HAP-1 (cell line): ENCODE results near the gene TMEM191B.
A peak's percentile ranks its signal among the peaks of the same experiment; 100 is the strongest.
"Not testable (repeated sequence)": the region's sequence is repeated elsewhere in the genome, so short reads cannot be mapped to it uniquely, and the experiment has no call there.

Experiments
- DNase-seq, 2 experiments: peaks; one replicate each; pipeline ENCODE4 v3.0.0-alpha.2; 2016 to 2020; ENCODE audit warnings: low spot score in 2 of 2
- H3K27me3 ChIP-seq: fragments of 250-450 bp; sonication (Bioruptor Pico); 2 replicates; pipeline ENCODE4 v1.5.1; 2020; ENCODE audit warnings: low read depth, mild to moderate bottlenecking, moderate library complexity
- H3K36me3 ChIP-seq: fragments of 250-450 bp; sonication (Bioruptor Pico); replicated peaks from 2 replicates; pipeline ENCODE4 v1.5.1; 2020; ENCODE audit warnings: mild to moderate bottlenecking
- H3K4me1 ChIP-seq: fragments of 250-450 bp; sonication (Bioruptor Pico); 2 replicates; pipeline ENCODE4 v1.5.1; 2020; ENCODE audit warnings: mild to moderate bottlenecking
- H3K4me3 ChIP-seq: fragments of 250-450 bp; sonication (Bioruptor Pico); 2 replicates; pipeline ENCODE4 v1.5.1; 2020; ENCODE audit warnings: mild to moderate bottlenecking, moderate library complexity
- H3K9me3 ChIP-seq: fragments of 250-450 bp; sonication (Bioruptor Pico); 2 replicates; pipeline ENCODE4 v1.5.1; 2020; ENCODE audit warnings: mild to moderate bottlenecking, moderate library complexity
- in situ Hi-C: fragments of 300-500 bp; cut with MboI; formaldehyde crosslinking; loops from 3 replicates; pipeline ENCODE4 v1.14.3; 2020; ENCODE audit warnings: low sequenced_read_pairs, inconsistent platforms, mixed read lengths

Gene TMEM191B

GRCh38 chr22:18543400-18543799 lies 15.8 kb downstream of the TMEM191B start:
- H3K9me3 ChIP-seq, H3K27me3 ChIP-seq, DNase-seq, in situ Hi-C loops, H3K36me3 ChIP-seq, H3K4me1 ChIP-seq, H3K4me3 ChIP-seq: not testable (repeated sequence)

- H3K9me3 ChIP-seq, H3K4me1 ChIP-seq, H3K4me3 ChIP-seq, H3K36me3 ChIP-seq, H3K27me3 ChIP-seq, in situ Hi-C loops, DNase-seq: not testable (repeated sequence)
These were observed 17.0 kb downstream of the TMEM191B start for GRCh38 chr22:18544615-18545014.

GRCh38 chr22:18549458-18550179 lies 22.0 kb downstream of the TMEM191B start:
- in situ Hi-C loops, H3K36me3 ChIP-seq, H3K9me3 ChIP-seq, H3K4me3 ChIP-seq, H3K27me3 ChIP-seq, H3K4me1 ChIP-seq: not testable (repeated sequence)
- DNase-seq = peak in 1 of 2 experiments; percentile 1

GRCh38 chr22:18551046-18551445 lies 23.4 kb downstream of the TMEM191B start:
- H3K36me3 ChIP-seq, H3K27me3 ChIP-seq, DNase-seq, in situ Hi-C loops, H3K9me3 ChIP-seq, H3K4me1 ChIP-seq, H3K4me3 ChIP-seq: not testable (repeated sequence)

- H3K36me3 ChIP-seq, H3K4me3 ChIP-seq, H3K9me3 ChIP-seq, in situ Hi-C loops, H3K4me1 ChIP-seq, H3K27me3 ChIP-seq, DNase-seq: not testable (repeated sequence)
These were observed 25.4 kb downstream of the TMEM191B start for GRCh38 chr22:18552839-18553597.

- in situ Hi-C loops, DNase-seq, H3K9me3 ChIP-seq: not testable (repeated sequence)
These were observed 27.0 kb downstream of the TMEM191B start for GRCh38 chr22:18554280-18555256.

GRCh38 chr22:18558516-18558915 lies 30.9 kb downstream of the TMEM191B start:
- H3K36me3 ChIP-seq, DNase-seq, H3K27me3 ChIP-seq, in situ Hi-C loops, H3K9me3 ChIP-seq, H3K4me1 ChIP-seq, H3K4me3 ChIP-seq: not testable (repeated sequence)

More at GRCh38 chr22:18554280-18555256, 27.0 kb downstream of the TMEM191B start:
- H3K27me3 ChIP-seq, H3K36me3 ChIP-seq, H3K4me1 ChIP-seq, H3K4me3 ChIP-seq: not testable (repeated sequence)

GRCh38 chr22:18558939-18559338 lies 31.3 kb downstream of the TMEM191B start:
- in situ Hi-C loops, H3K4me1 ChIP-seq, H3K4me3 ChIP-seq, H3K9me3 ChIP-seq, H3K36me3 ChIP-seq, DNase-seq, H3K27me3 ChIP-seq: not testable (repeated sequence)

- H3K4me1 ChIP-seq, H3K27me3 ChIP-seq, H3K4me3 ChIP-seq, in situ Hi-C loops, H3K9me3 ChIP-seq, DNase-seq, H3K36me3 ChIP-seq: not testable (repeated sequence)
These were observed 32.7 kb downstream of the TMEM191B start for GRCh38 chr22:18560099-18560974.

GRCh38 chr22:18570509-18571246 lies 43.1 kb downstream of the TMEM191B start:
- H3K4me3 ChIP-seq, H3K4me1 ChIP-seq, in situ Hi-C loops, H3K36me3 ChIP-seq, H3K27me3 ChIP-seq, DNase-seq, H3K9me3 ChIP-seq: not testable (repeated sequence)

- H3K4me3 ChIP-seq, H3K36me3 ChIP-seq, H3K4me1 ChIP-seq, H3K27me3 ChIP-seq, H3K9me3 ChIP-seq, in situ Hi-C loops: not testable (repeated sequence)
- DNase-seq = peak in 1 of 2 experiments; percentile 6
These were observed 46.0 kb downstream of the TMEM191B start for GRCh38 chr22:18573483-18574164.

- H3K27me3 ChIP-seq, in situ Hi-C loops, DNase-seq, H3K4me1 ChIP-seq, H3K4me3 ChIP-seq, H3K9me3 ChIP-seq, H3K36me3 ChIP-seq: not testable (repeated sequence)
These were observed 47.0 kb downstream of the TMEM191B start for GRCh38 chr22:18574555-18574954.
